Measurements from ENCODE around the gene NRAP. TPM values are rescaled to one million over a fixed set of nuclear protein-coding genes. Genes with fewer than 3 reads are reported as not detected.

NRAP gene
- total RNA-seq, 4 donors from 2014 or later = 0.16 to 12.3 (median 1.1) TPM; not detected in 1

GRCh38 chr10:113594652-113595051 is 69.2 kb downstream of the NRAP start:
- TF ChIP-seq POLR2A (IDR thresholded peaks at IDR 0.05) (no peak), POLR2AphosphoS5 (IDR thresholded peaks at IDR 0.05) (no peak), CTCF (IDR thresholded peaks at IDR 0.05) (no peak), EP300 (IDR thresholded peaks at IDR 0.05; ENCODE audit: low read depth) (no peak)
- DNase-seq = no peak
- H3K27me3 ChIP-seq = no peaks in the 10 kb centered on the region
- no peak overlapping the region for H3K27ac ChIP-seq
- H3K4me1 ChIP-seq = no peaks in the 10 kb centered on the region
- intact Hi-C loops (cut with DNase I; ENCODE audit: low total_unique reads) (no loop called here), in situ Hi-C loops (cut with MboI; ENCODE audit: low pct_ligation_motif_present in 1 of 4, low pct_unique_long_range_greater_than_20kb in 1 of 4, low sequenced_read_pairs in 3 of 4) (no loop called here)
- H3K4me3 ChIP-seq = no peak overlapping the region
- no peaks in the 10 kb centered on the region for H3K36me3 ChIP-seq
- no peaks in the 10 kb centered on the region for H3K9me3 ChIP-seq
- 77 to 85% methylated on average over 7 to 13 of the region's 13 CpGs for WGBS, 2 donors (ENCODE audit: low coverage in 1 of 2)

- Histone ChIP-seq H3K9me3 (no peaks in the 10 kb centered on the region), H3K36me3 (no peaks in the 10 kb centered on the region), H3K4me1 (no peaks in the 10 kb centered on the region), H3K4me3 (no peak overlapping the region), H3K27ac (no peak overlapping the region), H3K27me3 (no peaks in the 10 kb centered on the region)
- intact Hi-C loops (cut with DNase I; ENCODE audit: low total_unique reads) = no loop called here
- 71% methylated on average over 8 of the region's 8 CpGs; no CpG with 5 or more reads in 1 of the 2 donors for WGBS, 2 donors (ENCODE audit: low coverage in 1 of 2)
- DNase-seq = no peak
- in situ Hi-C loops (cut with MboI; ENCODE audit: low pct_ligation_motif_present in 1 of 4, low pct_unique_long_range_greater_than_20kb in 1 of 4, low sequenced_read_pairs in 3 of 4) = no loop called here
- TF ChIP-seq POLR2A (IDR thresholded peaks at IDR 0.05) (no peak), POLR2AphosphoS5 (IDR thresholded peaks at IDR 0.05) (no peak), EP300 (IDR thresholded peaks at IDR 0.05; ENCODE audit: low read depth) (no peak), CTCF (IDR thresholded peaks at IDR 0.05) (no peak)
Observed at GRCh38 chr10:113592380-113592779, 71.5 kb downstream of the NRAP start.

GRCh38 chr10:113590581-113590980 is 73.3 kb downstream of the NRAP start:
- in situ Hi-C loops (cut with MboI; ENCODE audit: low pct_ligation_motif_present in 1 of 4, low pct_unique_long_range_greater_than_20kb in 1 of 4, low sequenced_read_pairs in 3 of 4) = no loop called here

GRCh38 chr10:113589201-113589770 is 74.6 kb downstream of the NRAP start:
- in situ Hi-C loops (cut with MboI; ENCODE audit: low pct_ligation_motif_present in 1 of 4, low pct_unique_long_range_greater_than_20kb in 1 of 4, low sequenced_read_pairs in 3 of 4) = no loop called here

More at GRCh38 chr10:113590581-113590980, 73.3 kb downstream of the NRAP start:
- Histone ChIP-seq H3K27me3 (no peaks in the 10 kb centered on the region), H3K4me3 (no peak overlapping the region), H3K4me1 (no peaks in the 10 kb centered on the region), H3K9me3 (no peaks in the 10 kb centered on the region), H3K27ac (no peak overlapping the region), H3K36me3 (no peaks in the 10 kb centered on the region)
- DNase-seq = no peak
- WGBS, 2 donors (ENCODE audit: low coverage in 1 of 2) = 94% methylated on average over 10 of the region's 12 CpGs; no CpG with 5 or more reads in 1 of the 2 donors
- no peak for TF ChIP-seq POLR2A (IDR thresholded peaks at IDR 0.05)
- intact Hi-C loops (cut with DNase I; ENCODE audit: low total_unique reads) = no loop called here

More at GRCh38 chr10:113589201-113589770, 74.6 kb downstream of the NRAP start:
- no peak for TF ChIP-seq CTCF (IDR thresholded peaks at IDR 0.05)
- no peak for TF ChIP-seq EP300 (IDR thresholded peaks at IDR 0.05; ENCODE audit: low read depth)
- no peak for TF ChIP-seq POLR2AphosphoS5 (IDR thresholded peaks at IDR 0.05)
- TF ChIP-seq POLR2A (IDR thresholded peaks at IDR 0.05) = no peak
- WGBS, 2 donors (ENCODE audit: low coverage in 1 of 2) = 70 to 75% methylated on average over 6 to 13 of the region's 13 CpGs
- H3K27me3 ChIP-seq = no peaks in the 10 kb centered on the region
- no peak overlapping the region for H3K4me3 ChIP-seq
- DNase-seq = no peak
- intact Hi-C loops (cut with DNase I; ENCODE audit: low total_unique reads) = no loop called here
- no peak overlapping the region for H3K27ac ChIP-seq
- H3K9me3 ChIP-seq = no peaks in the 10 kb centered on the region
- H3K36me3 ChIP-seq = no peaks in the 10 kb centered on the region
- H3K4me1 ChIP-seq = no peaks in the 10 kb centered on the region

Measured in transverse colon (tissue), 4 donors.